H9 (cell line): ENCODE data around the gene SEC61A1. TPM values are rescaled to one million over a fixed set of nuclear protein-coding genes. Genes with fewer than 3 reads are reported as not detected.

Source experiments
- DNase-seq: peaks from one replicate; pipeline ENCODE4 v3.0.0-alpha.2; 2017
- H2AFZ ChIP-seq: one replicate; pipeline ENCODE4 v1.6.1; 2013; ENCODE audit warnings: mild to moderate bottlenecking, low read length, control low read depth, moderate library complexity
- H2AK5ac ChIP-seq: 2 replicates; pipeline ENCODE4 v1.6.1; 2013; ENCODE audit warnings: low read length, control low read depth, mixed read lengths; ENCODE audit not compliant: insufficient read length
- H2BK120ac ChIP-seq: one replicate; pipeline ENCODE4 v1.6.1; 2013; ENCODE audit warnings: low read depth, mild to moderate bottlenecking, low read length, control low read depth, inconsistent platforms; ENCODE audit not compliant: poor library complexity, severe bottlenecking
- H2BK12ac ChIP-seq: 2 replicates; pipeline ENCODE4 v1.6.1; 2013; ENCODE audit warnings: low read length, control low read depth, mixed read lengths, low read depth; ENCODE audit not compliant: insufficient read length
- H2BK15ac ChIP-seq: 2 replicates; pipeline ENCODE4 v1.6.1; 2013; ENCODE audit warnings: low read depth, low read length, control low read depth
- H2BK20ac ChIP-seq: one replicate; pipeline ENCODE4 v1.6.1; 2013; ENCODE audit warnings: low read depth, mild to moderate bottlenecking, low read length, control low read depth, inconsistent platforms; ENCODE audit not compliant: poor library complexity, severe bottlenecking
- H2BK5ac ChIP-seq: 2 replicates; pipeline ENCODE4 v1.6.1; 2013; ENCODE audit warnings: low read length, control low read depth, mixed read lengths; ENCODE audit not compliant: insufficient read length
- H3K14ac ChIP-seq: 2 replicates; pipeline ENCODE4 v1.6.1; 2013; ENCODE audit warnings: low read length, control low read depth; ENCODE audit not compliant: insufficient read depth
- H3K18ac ChIP-seq: 2 replicates; pipeline ENCODE4 v1.6.1; 2013; ENCODE audit warnings: low read depth, mild to moderate bottlenecking, mixed read lengths, low read length, control low read depth; ENCODE audit not compliant: insufficient read length
- H3K23ac ChIP-seq: 2 replicates; pipeline ENCODE4 v1.6.1; 2013; ENCODE audit warnings: low read length, control low read depth, mixed read lengths, low read depth; ENCODE audit not compliant: insufficient read length
- H3K23me2 ChIP-seq: 2 replicates; pipeline ENCODE4 v1.6.1; 2013; ENCODE audit warnings: low read depth, mild to moderate bottlenecking, mixed read lengths, low read length, control low read depth; ENCODE audit not compliant: insufficient read length, poor library complexity, severe bottlenecking
- H3K27ac ChIP-seq: 2 replicates; pipeline ENCODE4 v1.5.1; 2013; ENCODE audit warnings: low read length, control low read depth, mixed read lengths, low read depth; ENCODE audit not compliant: insufficient read length
- H3K27me3 ChIP-seq: 2 replicates; pipeline ENCODE4 v1.6.1; 2013; ENCODE audit warnings: low read length, control low read depth, inconsistent platforms; ENCODE audit not compliant: insufficient read depth
- H3K4ac ChIP-seq: 2 replicates; pipeline ENCODE4 v1.6.1; 2013; ENCODE audit warnings: low read depth, mild to moderate bottlenecking, control low read depth, inconsistent platforms, low read length, moderate library complexity
- H3K4me1 ChIP-seq: 2 replicates; pipeline ENCODE4 v1.6.1; 2013; ENCODE audit warnings: low read length, control low read depth, inconsistent platforms; ENCODE audit not compliant: insufficient read depth
- H3K4me2 ChIP-seq: 2 replicates; pipeline ENCODE4 v1.6.1; 2013; ENCODE audit warnings: low read length, control low read depth, mixed read lengths; ENCODE audit not compliant: insufficient read length, insufficient read depth
- H3K56ac ChIP-seq: 2 replicates; pipeline ENCODE4 v1.6.1; 2013; ENCODE audit warnings: low read depth, mild to moderate bottlenecking, mixed read lengths, low read length, control low read depth; ENCODE audit not compliant: insufficient read length
- H3K79me1 ChIP-seq: 2 replicates; pipeline ENCODE4 v1.6.1; 2013; ENCODE audit warnings: low read depth, mild to moderate bottlenecking, moderate library complexity, low read length, control low read depth, inconsistent platforms; ENCODE audit not compliant: insufficient read depth, poor library complexity, severe bottlenecking
- H3K79me2 ChIP-seq: 2 replicates; pipeline ENCODE4 v1.6.1; 2013; ENCODE audit warnings: low read length, control low read depth, inconsistent platforms; ENCODE audit not compliant: insufficient read depth
- H3K9ac ChIP-seq: 2 replicates; pipeline ENCODE4 v1.6.1; 2013; ENCODE audit warnings: low read length, control low read depth, mixed read lengths; ENCODE audit not compliant: insufficient read length; ENCODE audit errors: extremely low read depth
- H3K9me3 ChIP-seq: one replicate; pipeline ENCODE4 v1.6.1; 2013; ENCODE audit warnings: low read depth, low read length, inconsistent platforms; ENCODE audit not compliant: control insufficient read depth
- H3T11ph ChIP-seq: one replicate; pipeline ENCODE4 v1.6.1; 2013; ENCODE audit warnings: mild to moderate bottlenecking, low read length, control low read depth, inconsistent platforms
- H4K20me1 ChIP-seq: one replicate; pipeline ENCODE4 v1.6.1; 2013; ENCODE audit not compliant: control insufficient read depth, insufficient read length, insufficient read depth
- H4K5ac ChIP-seq: 2 replicates; pipeline ENCODE4 v1.6.1; 2013; ENCODE audit warnings: low read depth, mild to moderate bottlenecking, mixed read lengths, low read length, control low read depth; ENCODE audit not compliant: insufficient read length
- H4K8ac ChIP-seq: replicated peaks from 2 replicates; pipeline ENCODE4 v1.6.1; 2013; ENCODE audit warnings: low read length, control low read depth, mixed read lengths, low read depth; ENCODE audit not compliant: insufficient read length
- H4K91ac ChIP-seq: 2 replicates; pipeline ENCODE4 v1.6.1; 2013; ENCODE audit warnings: low read depth, mild to moderate bottlenecking, moderate library complexity, mixed read lengths, low read length, control low read depth; ENCODE audit not compliant: insufficient read length
- H3K27ac Mint-ChIP-seq, 3 experiments: 2 replicates in 2 of 3; 3 replicates in 1 of 3; pipeline ENCODE4 v1.8.0; 2020 to 2021; ENCODE audit warnings: mixed read lengths in 3 of 3, mild to moderate bottlenecking in 1 of 3, moderate library complexity in 1 of 3
- H3K27me3 Mint-ChIP-seq: 2 replicates; pipeline ENCODE4 v1.8.0; 2021; ENCODE audit warnings: low read depth, mild to moderate bottlenecking, moderate library complexity, mixed read lengths
- H3K36me3 Mint-ChIP-seq, 3 experiments: 2 replicates in 2 of 3; 3 replicates in 1 of 3; pipeline ENCODE4 v1.8.0; 2020 to 2021; ENCODE audit warnings: low read depth in 3 of 3, mixed read lengths in 3 of 3; ENCODE audit not compliant: insufficient read depth in 1 of 3
- H3K4me1 Mint-ChIP-seq, 2 experiments: 2 replicates each; pipeline ENCODE4 v1.8.0; 2020; ENCODE audit warnings: mixed read lengths in 2 of 2
- H3K4me3 Mint-ChIP-seq, 2 experiments: 2 replicates in 1 of 2; 3 replicates in 1 of 2; pipeline ENCODE4 v1.8.0; 2020 to 2021; ENCODE audit warnings: mild to moderate bottlenecking in 2 of 2, mixed read lengths in 2 of 2, moderate library complexity in 1 of 2
- H3K9me3 Mint-ChIP-seq, 2 experiments: 2 replicates in 1 of 2; 3 replicates in 1 of 2; pipeline ENCODE4 v1.8.0; 2020; ENCODE audit warnings: mild to moderate bottlenecking in 2 of 2, mixed read lengths in 2 of 2, moderate library complexity in 1 of 2
- WGBS: extraction: QIAGEN DNeasy Blood & Tissue Kit; methylation state at CpG from one replicate; pipeline ENCODE4 v1.1.7; 2013; ENCODE audit warnings: missing lambda C conversion rate, low lambda C conversion rate, mixed read lengths; ENCODE audit not compliant: insufficient read length; ENCODE audit errors: extremely low coverage; 5-methylcytosine and 5-hydroxymethylcytosine counted together
- total RNA-seq: library from RNA; stranded (reverse); gene quantifications from 2 replicates; pipeline ENCODE4 v1.2.1, GENCODE V29; 2021
- TF ChIP-seq, protein P1 (sequence below): fragments of 200-600 bp; sonication (generic); conservative IDR thresholded peaks from 3 replicates; pipeline ENCODE4 v1.8.0; 2021; ENCODE audit warnings: antibody characterized with exemption, mild to moderate bottlenecking

SEC61A1 gene
- total RNA-seq, 1 experiment from 2014 or later = 146 TPM

DNA sequence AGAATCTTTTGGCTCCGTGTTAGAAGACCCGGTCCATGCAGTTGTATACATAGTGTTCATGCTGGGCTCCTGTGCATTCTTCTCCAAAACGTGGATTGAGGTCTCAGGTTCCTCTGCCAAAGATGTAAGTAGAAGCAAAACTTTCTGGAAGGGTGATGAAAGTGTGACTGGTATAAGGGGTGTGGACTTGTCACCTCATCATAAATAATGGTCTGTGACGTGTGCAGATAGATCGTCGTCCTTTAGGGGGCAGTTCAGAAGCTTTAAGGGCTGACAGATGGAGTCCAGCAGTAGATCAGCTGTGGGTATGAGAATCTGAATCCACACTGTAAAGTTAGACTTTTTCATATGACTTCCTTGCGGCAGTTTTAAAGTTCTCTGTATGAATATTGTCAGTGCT is 15.3 kb downstream of the SEC61A1 start:
- H2BK15ac ChIP-seq = no peak overlapping the region
- no peak overlapping the region for H2BK5ac ChIP-seq
- Mint-ChIP-seq H3K4me1 (no peaks in the 10 kb centered on the region), H3K9me3 (no peaks in the 10 kb centered on the region), H3K27me3 (peaks cover 1% of the 10 kb centered on the region; the same call in 1 of the 2 replicates), H3K36me3 (peaks cover 52 to 92% (median 77%) of the 10 kb centered on the region in 3 experiments), H3K27ac (no peak overlapping the region), H3K4me3 (no peak overlapping the region)
- no peaks in the 10 kb centered on the region for H3K79me1 ChIP-seq
- no peaks in the 10 kb centered on the region for H3K79me2 ChIP-seq
- H3K9me3 ChIP-seq = no peaks in the 10 kb centered on the region
- H2AK5ac ChIP-seq = no peak overlapping the region
- no peak overlapping the region for H2BK20ac ChIP-seq
- no peak for DNase-seq
- H2BK12ac ChIP-seq = no peak overlapping the region
- H4K8ac ChIP-seq = no peak overlapping the region
- no peak overlapping the region for H3K18ac ChIP-seq
- H4K20me1 ChIP-seq = no peaks in the 10 kb centered on the region
- no peak overlapping the region for H3K56ac ChIP-seq
- WGBS = no CpG with 5 or more reads among the region's 7 CpGs
- no peak overlapping the region for H2AFZ ChIP-seq
- H4K91ac ChIP-seq = no peak overlapping the region
- H3K23ac ChIP-seq = no peak overlapping the region
- H3K14ac ChIP-seq = no peak overlapping the region
- TF ChIP-seq, protein P1, sequence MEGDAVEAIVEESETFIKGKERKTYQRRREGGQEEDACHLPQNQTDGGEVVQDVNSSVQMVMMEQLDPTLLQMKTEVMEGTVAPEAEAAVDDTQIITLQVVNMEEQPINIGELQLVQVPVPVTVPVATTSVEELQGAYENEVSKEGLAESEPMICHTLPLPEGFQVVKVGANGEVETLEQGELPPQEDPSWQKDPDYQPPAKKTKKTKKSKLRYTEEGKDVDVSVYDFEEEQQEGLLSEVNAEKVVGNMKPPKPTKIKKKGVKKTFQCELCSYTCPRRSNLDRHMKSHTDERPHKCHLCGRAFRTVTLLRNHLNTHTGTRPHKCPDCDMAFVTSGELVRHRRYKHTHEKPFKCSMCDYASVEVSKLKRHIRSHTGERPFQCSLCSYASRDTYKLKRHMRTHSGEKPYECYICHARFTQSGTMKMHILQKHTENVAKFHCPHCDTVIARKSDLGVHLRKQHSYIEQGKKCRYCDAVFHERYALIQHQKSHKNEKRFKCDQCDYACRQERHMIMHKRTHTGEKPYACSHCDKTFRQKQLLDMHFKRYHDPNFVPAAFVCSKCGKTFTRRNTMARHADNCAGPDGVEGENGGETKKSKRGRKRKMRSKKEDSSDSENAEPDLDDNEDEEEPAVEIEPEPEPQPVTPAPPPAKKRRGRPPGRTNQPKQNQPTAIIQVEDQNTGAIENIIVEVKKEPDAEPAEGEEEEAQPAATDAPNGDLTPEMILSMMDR = no peak
- no peak overlapping the region for H3K27ac ChIP-seq
- no peaks in the 10 kb centered on the region for H3K23me2 ChIP-seq
- H3K4me1 ChIP-seq = no peaks in the 10 kb centered on the region
- no peak overlapping the region for H3T11ph ChIP-seq
- H3K27me3 ChIP-seq = no peaks in the 10 kb centered on the region
- no peak overlapping the region for H3K4me2 ChIP-seq
- H3K4ac ChIP-seq = no peak overlapping the region
- no peak overlapping the region for H3K9ac ChIP-seq
- no peak overlapping the region for H4K5ac ChIP-seq
- no peak overlapping the region for H2BK120ac ChIP-seq
